HEK293 (cell line): Measurements from ENCODE around the gene SFMBT2.

Experiments
- CTCF ChIA-PET: fragments of 350-600 bp; formaldehyde crosslinking; extraction: SDS; loops from one replicate; lab custom pipeline; 2021; ENCODE audit warnings: antibody characterized with exemption; lab: Yijun Ruan, JAX
- POLR2A ChIA-PET: fragments of 300-600 bp; formaldehyde crosslinking; extraction: SDS; loops from one replicate; lab custom pipeline; 2020; ENCODE audit warnings: antibody characterized with exemption, inconsistent platforms; lab: Yijun Ruan, JAX
- H3K27ac ChIP-seq: fragments of 200-500 bp; sonication (Bioruptor generic); 2 replicates; pipeline ENCODE4 v1.5.1; 2014; ENCODE audit warnings: low read depth, low read length, control low read depth, inconsistent platforms; ENCODE audit errors: extremely low read depth
- H3K36me3 ChIP-seq, 2 experiments: fragments of 200-500 bp in 1 of 2; sonication (Bioruptor generic) in 1 of 2; 1 replicate in 1 of 2; 2 replicates in 1 of 2; pipeline ENCODE4 v1.5.1; 2014 to 2017; ENCODE audit warnings: inconsistent platforms in 2 of 2, low read length in 2 of 2; ENCODE audit not compliant: control insufficient read depth in 2 of 2, insufficient read depth in 1 of 2
- H3K4me1 ChIP-seq: fragments of 200-500 bp; sonication (Bioruptor generic); 2 replicates; pipeline ENCODE4 v1.5.1; 2014; ENCODE audit warnings: mild to moderate bottlenecking, low read length, inconsistent platforms; ENCODE audit not compliant: control insufficient read depth, insufficient read depth
- H3K4me3 ChIP-seq: 2 replicates; pipeline ENCODE4 v1.5.1; 2011; ENCODE audit warnings: low read depth, mild to moderate bottlenecking, control low read depth, low read length, moderate library complexity
- H3K9me3 ChIP-seq: fragments of 200-500 bp; sonication (Bioruptor generic); 2 replicates; pipeline ENCODE4 v1.5.1; 2014; ENCODE audit warnings: low read depth, low read length, inconsistent platforms; ENCODE audit not compliant: control insufficient read depth, insufficient read depth
- RBAK ChIP-seq: fragments of 450-650 bp; formaldehyde crosslinking; IDR thresholded peaks from 2 replicates; pipeline ENCODE4 v1.5.1; 2016; ENCODE audit warnings: missing biosample characterization, missing genetic modification characterization
- TRIM28 ChIP-seq: IDR thresholded peaks from 2 replicates; pipeline ENCODE4 v1.6.1; 2011; ENCODE audit warnings: low read length, control low read depth, borderline replicate concordance
- ZBTB49 ChIP-seq: fragments of 450-650 bp; formaldehyde crosslinking; IDR thresholded peaks from 2 replicates; pipeline ENCODE4 v1.5.1; 2016; ENCODE audit warnings: missing biosample characterization, missing genetic modification characterization, low read depth
- ZIC2 ChIP-seq: fragments of 450-650 bp; formaldehyde crosslinking; IDR thresholded peaks from 2 replicates; pipeline ENCODE4 v1.5.1; 2016; ENCODE audit warnings: missing biosample characterization, missing genetic modification characterization
- ZNF10 ChIP-seq: fragments of 450-650 bp; formaldehyde crosslinking; IDR thresholded peaks from 2 replicates; pipeline ENCODE4 v1.5.1; 2017; ENCODE audit warnings: missing biosample characterization, missing genetic modification characterization
- ZNF114 ChIP-seq: fragments of 450-650 bp; formaldehyde crosslinking; IDR thresholded peaks from 2 replicates; pipeline ENCODE4 v1.5.0; 2017; ENCODE audit warnings: missing biosample characterization, missing genetic modification characterization
- ZNF155 ChIP-seq: fragments of 450-650 bp; formaldehyde crosslinking; IDR thresholded peaks from 2 replicates; pipeline ENCODE4 v1.5.1; 2016; ENCODE audit warnings: missing biosample characterization, missing genetic modification characterization
- ZNF16 ChIP-seq: fragments of 450-650 bp; formaldehyde crosslinking; IDR thresholded peaks from 2 replicates; pipeline ENCODE4 v1.5.1; 2016; ENCODE audit warnings: low read depth, missing biosample characterization, missing genetic modification characterization
- ZNF292 ChIP-seq: fragments of 450-650 bp; formaldehyde crosslinking; IDR thresholded peaks from 2 replicates; pipeline ENCODE4 v1.5.1; 2016; ENCODE audit warnings: low read depth, missing biosample characterization, missing genetic modification characterization, borderline replicate concordance
- ZNF324 ChIP-seq: fragments of 450-650 bp; formaldehyde crosslinking; IDR thresholded peaks from 2 replicates; pipeline ENCODE4 v1.5.1; 2016; ENCODE audit warnings: missing biosample characterization, missing genetic modification characterization
- ZNF350 ChIP-seq: fragments of 450-650 bp; formaldehyde crosslinking; IDR thresholded peaks from 2 replicates; pipeline ENCODE4 v1.5.0; 2017; ENCODE audit warnings: missing biosample characterization, mild to moderate bottlenecking, missing genetic modification characterization
- ZNF366 ChIP-seq: fragments of 450-650 bp; formaldehyde crosslinking; conservative IDR thresholded peaks from 2 replicates; pipeline ENCODE4 v1.5.1; 2016; ENCODE audit warnings: missing biosample characterization, missing genetic modification characterization
- ZNF398 ChIP-seq: fragments of 450-650 bp; formaldehyde crosslinking; IDR thresholded peaks from 2 replicates; pipeline ENCODE4 v1.5.1; 2017; ENCODE audit warnings: missing biosample characterization, missing genetic modification characterization
- ZNF423 ChIP-seq: fragments of 450-650 bp; formaldehyde crosslinking; IDR thresholded peaks from 2 replicates; pipeline ENCODE4 v1.5.1; 2016; ENCODE audit warnings: missing biosample characterization, missing genetic modification characterization
- ZNF433 ChIP-seq: fragments of 450-650 bp; formaldehyde crosslinking; IDR thresholded peaks from 2 replicates; pipeline ENCODE4 v1.5.1; 2016; ENCODE audit warnings: missing biosample characterization, missing genetic modification characterization, low read depth
- ZNF510 ChIP-seq: fragments of 450-650 bp; formaldehyde crosslinking; IDR thresholded peaks from 2 replicates; pipeline ENCODE4 v1.5.1; 2018; ENCODE audit warnings: mild to moderate bottlenecking, missing genetic modification characterization, missing biosample characterization; ENCODE audit not compliant: insufficient replicate concordance
- ZNF518A ChIP-seq: fragments of 450-650 bp; formaldehyde crosslinking; conservative IDR thresholded peaks from 2 replicates; pipeline ENCODE4 v1.5.1; 2016; ENCODE audit warnings: low read depth, missing biosample characterization, missing genetic modification characterization
- ZNF529 ChIP-seq: fragments of 450-650 bp; formaldehyde crosslinking; IDR thresholded peaks from 2 replicates; pipeline ENCODE4 v1.5.1; 2017; ENCODE audit warnings: missing genetic modification characterization, missing biosample characterization; ENCODE audit not compliant: insufficient replicate concordance
- ZNF548 ChIP-seq: fragments of 450-650 bp; formaldehyde crosslinking; IDR thresholded peaks from 2 replicates; pipeline ENCODE4 v1.5.1; 2016; ENCODE audit warnings: missing biosample characterization, missing genetic modification characterization
- ZNF560 ChIP-seq: fragments of 450-650 bp; formaldehyde crosslinking; IDR thresholded peaks from 2 replicates; pipeline ENCODE4 v1.5.1; 2017; ENCODE audit warnings: missing biosample characterization, missing genetic modification characterization, borderline replicate concordance
- ZNF843 ChIP-seq: fragments of 450-650 bp; formaldehyde crosslinking; IDR thresholded peaks from 2 replicates; pipeline ENCODE4 v1.5.1; 2016; ENCODE audit warnings: missing biosample characterization, missing genetic modification characterization
- ZSCAN30 ChIP-seq: fragments of 450-650 bp; IDR thresholded peaks from 2 replicates; pipeline ENCODE4 v1.5.1; 2018; ENCODE audit warnings: missing biosample characterization, mild to moderate bottlenecking, missing genetic modification characterization, moderate library complexity
- ZSCAN5A ChIP-seq: fragments of 450-650 bp; formaldehyde crosslinking; IDR thresholded peaks from 2 replicates; pipeline ENCODE4 v1.5.1; 2016; ENCODE audit warnings: missing biosample characterization, missing genetic modification characterization

Gene SFMBT2

GRCh38 chr10:7165500-7166177 is 245.2 kb downstream of the SFMBT2 start (continued):
- TF ChIP-seq ZNF518A (tag by site-specific recombination), result no peak
- TF ChIP-seq ZNF843 (tag by site-specific recombination), result no peak
- TF ChIP-seq ZNF324 (tag by site-specific recombination), result no peak
- no peak for TF ChIP-seq ZNF10 (tag by site-specific recombination)

GRCh38 chr10:7164955-7165354 is 245.9 kb downstream of the SFMBT2 start:
- no peak overlapping the region for H3K27ac ChIP-seq
- TF ChIP-seq ZNF548 (tag by site-specific recombination), result no peak
- TF ChIP-seq ZNF292 (tag by site-specific recombination), result no peak
- no peak for TF ChIP-seq RBAK (tag by site-specific recombination)
- no peak for TF ChIP-seq ZNF398 (tag by site-specific recombination)
- TF ChIP-seq ZNF16 (tag by site-specific recombination), result no peak
- TF ChIP-seq ZNF350, result no peak
- no peak for TF ChIP-seq ZNF114 (tag by site-specific recombination)
- TF ChIP-seq ZNF433, result no peak
- no peak for TF ChIP-seq ZNF529 (tag by site-specific recombination)
- no peak for TF ChIP-seq ZSCAN30
- no peak for TF ChIP-seq ZNF366
- no peak overlapping the region for H3K4me3 ChIP-seq
- peaks cover 5 to 61% of the 10 kb centered on the region in 2 experiments; a peak in 1 of 3 replicates for H3K36me3 ChIP-seq
- no peaks in the 10 kb centered on the region for H3K9me3 ChIP-seq
- POLR2A ChIA-PET, result no interaction called here
- CTCF ChIA-PET, result interaction anchor here (0.7 to 1.2 kb wide), 2 partner anchors 21 to 220 kb away, joined by 3 read pairs; no protein-coding TSS in a partner anchor
- no peaks in the 10 kb centered on the region for H3K4me1 ChIP-seq

GRCh38 chr10:7162331-7162730 is 248.5 kb downstream of the SFMBT2 start:
- Histone ChIP-seq H3K36me3 (peaks cover 5 to 51% of the 10 kb centered on the region in 2 experiments; a peak in 1 of 3 replicates), H3K27ac (no peak overlapping the region), H3K4me1 (no peaks in the 10 kb centered on the region), H3K9me3 (no peaks in the 10 kb centered on the region), H3K4me3 (no peak overlapping the region)
- CTCF ChIA-PET, result interaction anchor here (0.6 kb wide), 2 partner anchors 60 to 494 kb away, joined by 3 read pairs; no protein-coding TSS in a partner anchor
- POLR2A ChIA-PET, result no interaction called here
- TF ChIP-seq ZIC2, result no peak
- TF ChIP-seq ZSCAN5A, result no peak
- no peak for TF ChIP-seq ZNF423 (tag by site-specific recombination)
- TF ChIP-seq TRIM28, result no peak
- no peak for TF ChIP-seq ZNF510 (tag by site-specific recombination)
- TF ChIP-seq ZBTB49 (tag by site-specific recombination), result no peak
- TF ChIP-seq ZNF155, result no peak
- TF ChIP-seq ZNF560 (tag by site-specific recombination), result no peak
